GM10847 (cell line): ENCODE data around the gene SLC25A21.

Experiments
- POLR2A ChIP-seq: IDR thresholded peaks from 2 replicates; pipeline ENCODE4 v1.6.1; 2011; ENCODE audit not compliant: insufficient read length; ENCODE audit errors: extremely low read depth

Gene SLC25A21

DNA sequence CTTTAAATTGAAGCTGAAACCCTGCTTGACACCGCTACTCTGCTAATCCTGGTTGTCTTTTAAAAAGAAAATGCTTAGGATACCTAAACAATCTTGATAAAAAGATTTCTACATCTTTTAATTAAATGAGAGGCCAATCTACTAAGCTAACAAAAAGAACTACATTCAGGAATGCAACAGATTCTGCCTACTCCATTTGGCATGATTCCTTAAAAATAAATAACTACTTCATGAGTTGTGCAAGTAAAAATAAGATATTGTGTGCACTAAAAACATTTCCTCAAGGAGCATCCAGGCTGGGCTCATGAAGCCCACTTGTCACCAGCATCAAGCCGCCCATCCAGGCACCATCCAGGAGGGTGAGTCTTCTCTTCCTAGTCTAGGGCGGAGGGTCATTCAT, 313.3 kb downstream of the SLC25A21 start:
- TF ChIP-seq POLR2A: no peak

DNA sequence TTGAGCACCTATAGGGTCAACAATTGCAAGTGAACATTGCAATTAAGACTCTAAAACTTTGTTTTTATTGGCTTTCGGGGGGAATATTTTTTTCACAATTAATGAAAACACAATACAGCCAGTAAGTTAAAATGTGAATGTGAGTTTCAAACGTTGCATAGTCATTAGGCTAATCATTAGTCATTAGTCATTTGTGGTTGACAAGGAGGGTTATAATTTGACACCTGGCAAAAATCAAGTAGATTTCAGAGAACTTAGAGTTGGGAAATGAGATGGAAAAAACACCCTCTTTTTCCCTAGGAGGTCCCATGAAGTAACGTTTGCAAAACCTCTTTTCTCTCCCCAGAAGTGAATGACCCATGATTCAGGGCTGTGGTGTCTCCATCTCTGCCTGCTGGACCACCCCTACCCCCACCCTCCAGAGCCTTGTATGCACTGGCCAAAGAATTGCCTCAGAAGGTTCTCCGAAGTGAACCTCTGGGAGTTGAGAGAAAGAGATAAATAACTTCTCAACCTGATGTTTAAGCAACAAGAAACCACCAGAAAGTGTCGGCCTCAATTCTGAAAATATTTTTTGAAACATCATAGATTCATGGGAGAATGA, 314.5 kb downstream of the SLC25A21 start:
- TF ChIP-seq POLR2A: no peak

DNA sequence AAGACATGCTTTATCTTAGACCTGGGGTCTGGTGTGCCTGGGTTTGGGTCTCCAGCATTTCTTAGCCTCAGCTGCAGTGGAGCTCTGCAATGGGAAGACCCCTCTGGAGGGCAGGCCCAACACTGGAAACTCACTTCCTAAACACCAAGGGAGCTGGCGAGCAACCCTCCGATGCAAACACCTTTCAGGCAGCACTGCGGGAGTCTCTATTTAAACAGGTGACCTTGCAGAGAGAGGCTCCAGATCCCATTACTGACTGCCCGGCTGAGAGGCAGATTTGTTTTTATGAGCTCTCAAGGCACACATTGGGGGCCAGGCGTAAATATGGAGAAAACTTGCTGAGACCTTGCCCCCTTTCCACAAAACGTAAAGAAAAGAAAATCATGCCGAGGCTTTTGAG, 315.3 kb downstream of the SLC25A21 start:
- no peak for TF ChIP-seq POLR2A

DNA sequence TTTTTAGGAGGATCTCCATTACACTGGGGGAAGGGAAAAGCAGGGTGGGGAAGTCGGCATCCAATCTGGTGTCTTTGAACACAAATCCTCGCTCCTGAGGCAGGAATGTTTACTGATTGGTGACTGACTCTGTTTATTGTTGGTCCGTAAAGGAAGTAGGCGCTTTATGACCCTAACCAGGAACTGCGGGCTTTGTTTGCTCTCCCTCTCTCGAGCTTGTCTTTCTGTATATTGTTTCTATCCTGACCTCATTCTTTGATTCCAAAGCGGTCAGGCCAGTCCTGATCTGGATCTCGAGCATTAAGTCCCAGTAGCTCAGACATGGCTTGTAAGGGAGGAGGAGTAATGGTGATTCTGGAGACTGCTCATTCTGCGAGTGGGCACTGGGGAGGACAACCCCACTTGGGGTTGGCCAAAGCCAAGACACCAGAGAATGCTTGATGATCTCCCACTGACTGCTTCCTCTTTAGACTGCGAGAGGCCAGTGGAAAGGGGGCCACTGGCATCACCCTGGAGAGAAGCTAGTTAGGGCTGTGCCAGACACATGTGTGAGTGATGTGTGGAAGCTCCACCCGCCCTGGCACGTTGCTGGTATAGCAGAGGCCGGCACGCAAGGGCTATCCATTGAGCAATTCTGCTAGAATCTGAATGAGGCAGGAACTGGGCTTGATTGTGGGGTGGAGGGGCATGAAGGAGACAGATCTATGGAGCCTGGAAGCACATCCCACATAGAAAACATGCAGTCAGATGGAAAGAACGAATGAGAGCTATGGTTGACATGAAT, 316.1 kb downstream of the SLC25A21 start:
- TF ChIP-seq POLR2A: no peak

DNA sequence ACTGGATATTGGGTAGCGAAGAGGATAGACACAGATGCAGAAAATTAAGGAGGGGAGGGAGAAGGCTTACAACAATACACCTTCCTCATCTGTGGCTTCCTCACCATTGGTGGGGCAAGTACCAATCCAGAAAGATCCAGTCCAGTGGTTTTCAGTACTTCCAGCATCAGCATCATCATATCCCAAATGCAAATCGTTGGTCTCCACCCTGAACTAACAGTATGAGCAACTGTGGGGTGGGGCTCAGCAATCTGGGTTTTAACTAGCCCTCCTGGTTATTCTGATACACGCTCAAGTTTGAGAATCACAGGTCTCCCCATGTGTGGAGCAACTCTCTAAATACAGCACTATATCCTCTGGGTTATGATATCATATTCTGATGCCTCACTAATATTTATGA, 317.0 kb downstream of the SLC25A21 start:
- TF ChIP-seq POLR2A: no peak

DNA sequence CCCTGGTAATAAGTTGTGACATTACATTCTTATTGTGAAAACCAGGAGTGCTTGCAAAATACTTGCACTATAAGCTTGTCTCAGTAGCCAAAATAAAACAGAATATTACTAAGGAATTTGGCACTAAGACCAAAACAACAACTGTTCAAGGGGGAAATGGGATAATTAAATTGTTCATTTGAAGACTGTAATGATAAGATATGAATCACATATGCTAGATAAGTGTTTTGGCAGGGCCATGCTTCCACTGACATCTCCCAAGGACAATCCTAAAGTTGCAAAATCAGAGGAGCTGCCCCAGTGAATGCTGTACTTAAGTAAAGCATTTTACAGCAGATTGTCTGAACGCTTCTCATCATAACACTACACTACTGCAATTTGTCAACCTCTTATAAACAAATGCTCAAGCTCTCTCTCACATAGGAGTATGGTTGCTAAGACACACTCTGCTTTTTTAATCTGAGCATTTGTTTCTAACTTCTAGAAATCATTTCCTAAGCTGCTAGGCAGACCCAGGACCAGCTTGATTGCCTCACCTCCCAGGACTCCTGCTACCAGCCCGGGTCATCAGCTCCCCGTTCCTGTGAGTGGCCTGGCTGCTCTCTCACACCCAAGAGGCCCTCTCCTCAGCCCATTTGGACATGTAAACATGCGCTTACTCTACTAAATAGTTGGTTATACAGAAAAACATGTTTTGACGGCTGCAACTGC, 319.3 kb downstream of the SLC25A21 start:
- TF ChIP-seq POLR2A: no peak

DNA sequence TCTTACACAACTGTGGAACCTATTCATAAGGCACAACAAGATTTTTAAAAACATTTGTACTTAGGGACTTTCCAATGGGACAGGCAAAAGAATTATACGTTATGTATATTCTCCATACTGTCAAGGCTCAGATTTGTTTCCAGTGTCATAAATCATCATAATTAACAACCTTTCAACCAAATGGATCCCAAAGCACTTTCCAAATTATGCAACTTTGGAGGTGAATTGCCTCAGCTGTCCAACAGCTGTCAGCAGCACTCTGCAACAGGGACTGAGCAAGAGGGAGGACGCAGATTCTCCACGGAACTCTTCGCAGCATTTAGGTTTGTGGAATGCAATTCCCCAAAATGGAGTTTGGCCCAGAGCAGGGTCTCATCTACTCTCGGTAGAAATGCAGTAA, 324.2 kb downstream of the SLC25A21 start:
- no peak for TF ChIP-seq POLR2A

DNA sequence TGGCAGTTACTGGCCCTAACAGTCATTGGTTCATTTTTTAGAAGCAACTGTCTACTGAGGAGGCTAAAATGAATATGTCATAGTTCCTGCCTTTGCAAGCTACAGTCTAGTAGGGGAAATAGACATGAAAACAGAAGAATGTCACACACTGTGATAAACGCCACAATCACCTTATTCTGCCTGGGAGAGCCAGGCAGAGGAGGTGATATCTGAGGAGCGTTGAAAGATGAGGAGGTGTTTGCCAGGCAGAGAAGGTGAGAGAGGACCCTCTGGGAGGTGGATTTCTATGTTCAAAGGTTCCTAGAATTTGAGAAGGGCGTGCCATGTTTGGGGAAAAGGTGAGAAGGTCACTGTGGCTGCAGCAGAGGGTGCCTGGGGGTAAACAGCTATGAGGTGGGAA, 325.0 kb downstream of the SLC25A21 start:
- TF ChIP-seq POLR2A: no peak

DNA sequence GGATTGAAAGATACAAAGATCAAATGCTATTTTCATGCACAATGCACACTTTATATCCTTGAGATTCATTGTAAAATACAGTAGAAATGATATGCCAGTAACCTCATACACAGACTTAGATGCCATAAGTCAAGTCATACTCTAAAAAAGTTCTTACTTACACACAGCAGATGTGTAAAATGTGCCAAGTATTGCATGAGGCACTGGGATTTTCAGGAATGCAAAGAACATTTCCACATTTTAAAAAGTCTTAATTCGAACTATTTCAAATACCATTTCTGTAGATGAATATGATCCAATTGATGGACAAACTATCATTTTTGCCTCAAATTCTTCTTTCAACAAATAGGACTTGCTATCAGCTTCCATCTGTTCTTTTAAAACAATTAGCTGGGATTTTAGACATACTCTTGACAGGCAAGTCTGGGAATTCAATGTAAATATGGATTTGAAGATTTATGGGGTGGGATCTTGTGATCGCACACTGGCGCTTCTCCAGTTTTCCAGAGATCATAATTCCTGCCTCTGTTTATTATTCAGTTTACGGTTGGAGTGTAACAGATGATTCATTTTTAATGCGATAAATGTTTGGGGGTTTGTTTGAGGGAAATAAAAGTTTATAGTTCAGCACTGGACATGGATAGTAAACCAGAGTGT, 326.9 kb downstream of the SLC25A21 start:
- TF ChIP-seq POLR2A: no peak

DNA sequence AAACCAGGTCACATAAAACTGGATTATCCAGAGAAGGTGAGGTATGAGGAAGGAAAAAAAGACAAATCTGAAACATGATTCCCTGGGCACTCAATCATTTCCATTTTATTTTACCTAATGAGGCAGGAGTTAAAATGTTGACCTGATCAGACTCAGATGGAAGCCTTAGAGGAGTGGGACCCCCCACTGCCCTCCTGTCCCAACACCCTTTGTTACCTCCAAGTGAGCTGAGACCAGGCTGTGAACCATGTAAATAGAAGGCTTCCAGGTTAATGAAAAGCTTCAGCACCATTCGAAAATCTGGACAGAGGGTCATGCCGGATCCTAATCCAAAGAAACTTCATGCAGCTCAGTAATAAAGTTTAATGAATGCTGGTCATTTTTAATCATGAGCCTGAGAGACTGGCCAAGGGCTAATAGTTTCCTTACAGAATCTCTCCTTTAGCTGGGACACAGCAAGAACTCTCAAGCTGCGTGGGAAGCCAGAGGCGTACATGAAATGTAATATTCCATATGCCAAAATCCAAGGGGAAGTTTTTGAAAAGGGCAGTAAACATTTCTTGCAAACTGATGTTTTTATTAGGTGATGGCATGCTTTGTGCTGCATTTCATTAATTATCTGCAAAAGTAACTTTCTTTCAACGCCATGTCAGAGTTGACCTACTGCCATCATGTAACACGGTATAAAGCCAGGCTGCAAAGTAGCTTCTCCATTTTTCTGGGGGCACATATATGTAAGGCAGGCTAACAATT, 327.8 kb downstream of the SLC25A21 start:
- no peak for TF ChIP-seq POLR2A

DNA sequence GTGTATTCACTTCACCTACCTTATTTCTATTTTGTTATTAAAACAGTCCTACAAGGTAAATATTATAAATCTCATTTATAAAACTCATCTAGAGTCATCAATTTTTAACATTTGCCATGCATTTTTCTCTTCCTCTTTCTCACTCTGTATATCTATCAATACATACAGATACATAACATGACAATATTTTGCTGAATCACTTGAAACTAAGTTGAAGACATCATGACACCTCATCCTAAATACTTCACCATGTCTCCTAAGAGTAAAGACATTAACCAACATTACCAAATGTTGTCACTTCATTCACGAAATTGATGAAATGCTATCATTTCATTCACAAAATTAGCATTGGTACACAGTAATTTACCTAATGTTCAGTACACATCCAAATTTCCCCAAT, 329.0 kb downstream of the SLC25A21 start:
- TF ChIP-seq POLR2A: no peak

DNA sequence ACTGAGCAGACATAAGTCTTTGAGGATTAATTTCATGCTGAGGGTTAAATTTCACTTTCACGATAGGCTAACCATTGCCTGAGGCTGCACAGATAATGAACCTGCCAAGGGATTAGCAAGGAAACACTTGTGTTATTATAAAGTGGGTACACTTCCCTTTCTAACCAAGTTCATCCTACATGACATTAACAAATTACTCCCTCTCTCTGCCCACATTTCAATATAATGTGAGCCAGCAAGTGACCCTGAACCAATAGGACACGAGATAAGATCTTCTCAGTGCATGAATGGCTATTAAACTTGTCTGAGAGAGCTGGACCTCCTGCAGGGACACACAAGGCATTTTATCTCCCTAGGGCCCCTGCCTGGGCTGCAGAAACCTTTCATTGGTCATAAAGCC, 337.3 kb downstream of the SLC25A21 start:
- TF ChIP-seq POLR2A: no peak

DNA sequence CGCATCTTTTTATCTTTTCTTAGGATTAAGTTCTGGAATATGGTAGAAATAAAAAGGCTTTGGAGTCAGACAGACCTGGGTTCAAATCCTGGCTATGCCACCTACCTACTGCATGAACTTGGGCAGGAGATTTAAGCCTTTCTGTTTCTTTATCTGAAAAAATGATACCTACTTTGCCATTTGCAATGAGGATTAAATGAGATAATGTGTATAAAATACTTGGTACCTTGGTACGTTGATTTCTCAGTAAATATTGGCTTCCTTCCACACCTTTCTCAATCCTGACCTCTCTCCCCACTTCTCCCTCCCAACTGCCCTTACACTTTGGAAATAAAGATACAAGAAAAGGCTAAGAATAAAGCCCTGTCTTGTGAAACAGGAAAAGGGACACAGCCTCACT, 338.1 kb downstream of the SLC25A21 start:
- no peak for TF ChIP-seq POLR2A

DNA sequence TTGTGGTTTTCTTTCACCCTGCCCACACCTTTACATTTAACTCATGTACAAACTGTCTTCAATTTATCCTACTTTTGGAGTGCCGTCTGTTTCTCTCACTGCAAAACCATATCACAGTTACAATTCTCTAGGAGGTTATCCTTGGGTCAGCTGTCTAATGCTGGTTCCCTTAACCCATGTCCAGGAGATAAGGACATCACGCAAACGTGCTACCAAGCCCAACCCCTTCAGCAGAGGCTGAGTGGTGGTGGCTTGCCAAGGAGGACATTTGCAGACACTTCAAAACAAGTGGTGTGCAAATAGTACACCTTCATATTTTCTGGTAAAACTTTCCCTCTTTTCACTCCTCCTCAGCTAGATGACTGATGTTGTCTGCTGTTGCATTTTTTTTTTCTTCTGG, 342.9 kb downstream of the SLC25A21 start:
- TF ChIP-seq POLR2A: no peak

DNA sequence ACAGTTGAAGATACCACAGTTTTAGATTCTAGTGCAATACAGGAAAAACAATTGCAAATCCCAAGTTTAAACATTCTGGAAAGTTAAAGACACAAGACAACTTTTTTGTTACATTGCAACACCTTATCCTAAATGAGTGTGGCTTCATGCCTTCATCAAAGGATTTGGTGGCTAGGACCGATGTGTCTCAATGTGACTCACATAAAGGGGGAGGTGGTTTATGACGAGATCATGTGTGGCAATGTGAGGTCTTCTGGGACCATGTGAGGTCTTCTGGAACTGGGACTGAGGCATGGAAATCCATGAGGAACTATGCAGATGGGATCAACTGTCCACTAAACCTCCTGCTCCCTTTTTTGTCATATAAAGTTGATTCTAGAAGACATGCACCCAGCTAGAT, 344.5 kb downstream of the SLC25A21 start:
- TF ChIP-seq POLR2A: no peak

DNA sequence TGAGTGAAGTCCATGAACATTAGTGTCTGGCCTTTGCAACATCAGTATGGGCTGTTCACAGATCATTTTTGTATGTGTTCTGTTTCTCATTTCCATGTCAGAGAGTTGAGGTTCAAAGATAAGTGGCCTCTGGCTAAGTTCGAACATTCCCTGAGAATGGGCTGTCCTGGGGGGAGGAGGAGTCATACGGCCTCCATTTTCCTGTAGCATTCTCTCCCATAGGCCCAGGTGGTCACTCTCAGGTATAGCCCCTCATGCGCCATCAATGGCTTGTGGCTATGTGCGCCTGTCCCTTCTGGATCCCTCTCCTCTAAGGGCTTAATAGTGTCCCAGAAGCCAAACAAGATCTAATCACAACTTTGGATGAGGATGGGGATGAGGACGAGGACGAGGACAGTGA, 345.8 kb downstream of the SLC25A21 start:
- no peak for TF ChIP-seq POLR2A

DNA sequence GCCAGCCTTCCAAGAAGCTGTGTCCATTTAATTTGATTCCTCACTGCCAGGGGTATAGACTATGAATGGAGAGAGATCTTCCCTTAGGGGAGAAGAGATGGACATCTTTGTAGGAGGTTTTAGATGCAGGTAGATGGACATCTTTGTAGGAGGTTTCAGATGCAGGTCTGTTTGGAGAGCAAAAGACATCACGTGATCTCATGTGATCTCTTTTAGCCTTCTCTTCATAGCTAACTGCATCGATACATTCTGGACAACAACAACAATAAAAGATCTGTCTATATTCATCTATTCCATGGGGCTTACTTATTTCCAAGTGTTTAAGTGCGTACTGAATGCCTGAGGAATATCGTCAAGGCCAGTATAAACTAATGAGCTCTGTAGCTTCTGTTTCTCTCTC, 347.6 kb downstream of the SLC25A21 start:
- no peak for TF ChIP-seq POLR2A
